ENCODE results near the gene CRAMP1.
"Not testable (repeated sequence)": the region's sequence is repeated elsewhere in the genome, so short reads cannot be mapped to it uniquely, and the experiment has no call there.

The CRAMP1 gene

GRCh38 chr16:1701216-1701878, 89.2 kb downstream of the CRAMP1 start:
- Histone ChIP-seq H3K9ac (ENCODE audit: low read length in 2 of 2) (no peak overlapping the region), H3K4me3 (ENCODE audit: low read length in 2 of 2) (no peak overlapping the region), H3K4me1 (ENCODE audit: control insufficient read depth, insufficient read depth, low read length) (peaks cover 4% of the 10 kb centered on the region), H3K27me3 (ENCODE audit: control insufficient read depth in 1 of 2, insufficient read depth in 2 of 2, low read length in 2 of 2) (no peaks in the 10 kb centered on the region), H3K36me3 (ENCODE audit: control insufficient read depth in 2 of 2, insufficient read depth in 2 of 2, low read length in 2 of 2) (peaks cover 9 to 25% of the 10 kb centered on the region in 2 donors), H3K27ac (ENCODE audit: low read length) (no peak overlapping the region), H3K9me3 (ENCODE audit: control insufficient read depth in 2 of 2, low read length in 2 of 2) (no peaks in the 10 kb centered on the region)

- peak overlapping the region; percentile 90 to 98 for H3K4me3 ChIP-seq (ENCODE audit: low read length in 2 of 2)
- H3K9ac ChIP-seq (ENCODE audit: low read length in 2 of 2) = peak overlapping the region; percentile 83 to 96
- H3K27me3 ChIP-seq (ENCODE audit: control insufficient read depth in 1 of 2, insufficient read depth in 2 of 2, low read length in 2 of 2); H3K36me3 ChIP-seq (ENCODE audit: control insufficient read depth in 2 of 2, insufficient read depth in 2 of 2, low read length in 2 of 2); H3K9me3 ChIP-seq (ENCODE audit: control insufficient read depth in 2 of 2, low read length in 2 of 2): not testable (repeated sequence)
- peak overlapping the region; percentile 77 for H3K27ac ChIP-seq (ENCODE audit: low read length)
- peaks cover 27% of the 10 kb centered on the region for H3K4me1 ChIP-seq (ENCODE audit: control insufficient read depth, insufficient read depth, low read length)
These were observed 93.1 kb downstream of the CRAMP1 start for GRCh38 chr16:1705324-1705687.

GRCh38 chr16:1705688-1706385, 93.7 kb downstream of the CRAMP1 start, which contains the start of gene MAPK8IP3:
Gene MAPK8IP3, plus strand, starts transcription at chr16:1706195. Its CDS starts 145 bp downstream, at chr16:1706340.
- peaks cover 27% of the 10 kb centered on the region for H3K4me1 ChIP-seq (ENCODE audit: control insufficient read depth, insufficient read depth, low read length)

GRCh38 chr16:1706386-1707192, 94.4 kb downstream of the CRAMP1 start:
- Histone ChIP-seq H3K27ac (ENCODE audit: low read length) (peak overlapping the region; percentile 77), H3K4me3 (ENCODE audit: low read length in 2 of 2) (peak overlapping the region; percentile 97 to 98), H3K4me1 (ENCODE audit: control insufficient read depth, insufficient read depth, low read length) (peaks cover 27% of the 10 kb centered on the region)

More at GRCh38 chr16:1705688-1706385, 93.7 kb downstream of the CRAMP1 start, which contains the start of gene MAPK8IP3:
- Histone ChIP-seq H3K36me3 (ENCODE audit: control insufficient read depth in 2 of 2, insufficient read depth in 2 of 2, low read length in 2 of 2) (peaks cover 4 to 6% of the 10 kb centered on the region in 2 donors), H3K4me3 (ENCODE audit: low read length in 2 of 2) (peak within 1 kb of the TSS; percentile 97 to 98), H3K27ac (ENCODE audit: low read length) (peak within 1 kb of the TSS; percentile 77), H3K27me3 (ENCODE audit: control insufficient read depth in 1 of 2, insufficient read depth in 2 of 2, low read length in 2 of 2) (no peaks in the 10 kb centered on the region), H3K9ac (ENCODE audit: low read length in 2 of 2) (peak within 1 kb of the TSS; percentile 89 to 96), H3K9me3 (ENCODE audit: control insufficient read depth in 2 of 2, low read length in 2 of 2) (no peaks in the 10 kb centered on the region)

GRCh38 chr16:1707193-1707790, 95.1 kb downstream of the CRAMP1 start:
- H3K9me3 ChIP-seq (ENCODE audit: control insufficient read depth in 2 of 2, low read length in 2 of 2) = no peaks in the 10 kb centered on the region
- peak overlapping the region; percentile 78 to 96 for H3K9ac ChIP-seq (ENCODE audit: low read length in 2 of 2)
- H3K36me3 ChIP-seq (ENCODE audit: control insufficient read depth in 2 of 2, insufficient read depth in 2 of 2, low read length in 2 of 2) = peaks cover 0 to 2% of the 10 kb centered on the region in 2 donors
- H3K4me1 ChIP-seq (ENCODE audit: control insufficient read depth, insufficient read depth, low read length) = peaks cover 27% of the 10 kb centered on the region
- peak overlapping the region; percentile 46 for H3K27ac ChIP-seq (ENCODE audit: low read length)
- no peaks in the 10 kb centered on the region for H3K27me3 ChIP-seq (ENCODE audit: control insufficient read depth in 1 of 2, insufficient read depth in 2 of 2, low read length in 2 of 2)
- H3K4me3 ChIP-seq (ENCODE audit: low read length in 2 of 2) = peak overlapping the region; percentile 59 to 98

More at GRCh38 chr16:1706386-1707192, 94.4 kb downstream of the CRAMP1 start:
- Histone ChIP-seq H3K27me3 (ENCODE audit: control insufficient read depth in 1 of 2, insufficient read depth in 2 of 2, low read length in 2 of 2) (no peaks in the 10 kb centered on the region), H3K9me3 (ENCODE audit: control insufficient read depth in 2 of 2, low read length in 2 of 2) (no peaks in the 10 kb centered on the region), H3K36me3 (ENCODE audit: control insufficient read depth in 2 of 2, insufficient read depth in 2 of 2, low read length in 2 of 2) (peaks cover 0 to 3% of the 10 kb centered on the region in 2 donors), H3K9ac (ENCODE audit: low read length in 2 of 2) (peak overlapping the region; percentile 89 to 96)

- peak overlapping the region; percentile 59 to 98 for H3K4me3 ChIP-seq (ENCODE audit: low read length in 2 of 2)
- H3K9ac ChIP-seq (ENCODE audit: low read length in 2 of 2) = peak overlapping the region in 1 of 2 donors; percentile 96
- no peaks in the 10 kb centered on the region for H3K27me3 ChIP-seq (ENCODE audit: control insufficient read depth in 1 of 2, insufficient read depth in 2 of 2, low read length in 2 of 2)
- no peak overlapping the region for H3K27ac ChIP-seq (ENCODE audit: low read length)
- no peaks in the 10 kb centered on the region for H3K9me3 ChIP-seq (ENCODE audit: control insufficient read depth in 2 of 2, low read length in 2 of 2)
- no peaks in the 10 kb centered on the region for H3K36me3 ChIP-seq (ENCODE audit: control insufficient read depth in 2 of 2, insufficient read depth in 2 of 2, low read length in 2 of 2)
- peaks cover 27% of the 10 kb centered on the region for H3K4me1 ChIP-seq (ENCODE audit: control insufficient read depth, insufficient read depth, low read length)
These were observed 96.1 kb downstream of the CRAMP1 start for GRCh38 chr16:1708083-1708767.

- H3K9me3 ChIP-seq (ENCODE audit: control insufficient read depth in 2 of 2, low read length in 2 of 2) = no peaks in the 10 kb centered on the region
- H3K4me3 ChIP-seq (ENCODE audit: low read length in 2 of 2) = no peak overlapping the region
- H3K27ac ChIP-seq (ENCODE audit: low read length) = no peak overlapping the region
- peaks cover 27% of the 10 kb centered on the region for H3K4me1 ChIP-seq (ENCODE audit: control insufficient read depth, insufficient read depth, low read length)
- no peak overlapping the region for H3K9ac ChIP-seq (ENCODE audit: low read length in 2 of 2)
- H3K36me3 ChIP-seq (ENCODE audit: control insufficient read depth in 2 of 2, insufficient read depth in 2 of 2, low read length in 2 of 2) = no peaks in the 10 kb centered on the region
- no peaks in the 10 kb centered on the region for H3K27me3 ChIP-seq (ENCODE audit: control insufficient read depth in 1 of 2, insufficient read depth in 2 of 2, low read length in 2 of 2)
These were observed 96.6 kb downstream of the CRAMP1 start for GRCh38 chr16:1708768-1709180.

GRCh38 chr16:1709356-1709755, 97.2 kb downstream of the CRAMP1 start:
- Histone ChIP-seq H3K36me3 (ENCODE audit: control insufficient read depth in 2 of 2, insufficient read depth in 2 of 2, low read length in 2 of 2) (no peaks in the 10 kb centered on the region), H3K27me3 (ENCODE audit: control insufficient read depth in 1 of 2, insufficient read depth in 2 of 2, low read length in 2 of 2) (no peaks in the 10 kb centered on the region), H3K9me3 (ENCODE audit: control insufficient read depth in 2 of 2, low read length in 2 of 2) (no peaks in the 10 kb centered on the region), H3K9ac (ENCODE audit: low read length in 2 of 2) (no peak overlapping the region), H3K4me1 (ENCODE audit: control insufficient read depth, insufficient read depth, low read length) (peaks cover 27% of the 10 kb centered on the region), H3K4me3 (ENCODE audit: low read length in 2 of 2) (no peak overlapping the region), H3K27ac (ENCODE audit: low read length) (no peak overlapping the region)

- peaks cover 24% of the 10 kb centered on the region for H3K4me1 ChIP-seq (ENCODE audit: control insufficient read depth, insufficient read depth, low read length)
- no peak overlapping the region for H3K27ac ChIP-seq (ENCODE audit: low read length)
- peak overlapping the region in 1 of 2 donors; percentile 5 for H3K9ac ChIP-seq (ENCODE audit: low read length in 2 of 2)
- H3K9me3 ChIP-seq (ENCODE audit: control insufficient read depth in 2 of 2, low read length in 2 of 2) = no peaks in the 10 kb centered on the region
- no peaks in the 10 kb centered on the region for H3K36me3 ChIP-seq (ENCODE audit: control insufficient read depth in 2 of 2, insufficient read depth in 2 of 2, low read length in 2 of 2)
- H3K4me3 ChIP-seq (ENCODE audit: low read length in 2 of 2) = no peak overlapping the region
- H3K27me3 ChIP-seq (ENCODE audit: control insufficient read depth in 1 of 2, insufficient read depth in 2 of 2, low read length in 2 of 2) = no peaks in the 10 kb centered on the region
These were observed 98.8 kb downstream of the CRAMP1 start for GRCh38 chr16:1710811-1711507.

All from stomach smooth muscle (tissue), 2 donors.